Activated gamma-delta T cell (primary cell): ENCODE data around the gene RIPOR3.
"Not testable (repeated sequence)": the region's sequence is repeated elsewhere in the genome, so short reads cannot be mapped to it uniquely, and the experiment has no call there.

Source experiments
- DNase-seq: peaks from one replicate; lab custom pipeline; 2025; lab: John Stamatoyannopoulos, UW

The RIPOR3 gene

DNA sequence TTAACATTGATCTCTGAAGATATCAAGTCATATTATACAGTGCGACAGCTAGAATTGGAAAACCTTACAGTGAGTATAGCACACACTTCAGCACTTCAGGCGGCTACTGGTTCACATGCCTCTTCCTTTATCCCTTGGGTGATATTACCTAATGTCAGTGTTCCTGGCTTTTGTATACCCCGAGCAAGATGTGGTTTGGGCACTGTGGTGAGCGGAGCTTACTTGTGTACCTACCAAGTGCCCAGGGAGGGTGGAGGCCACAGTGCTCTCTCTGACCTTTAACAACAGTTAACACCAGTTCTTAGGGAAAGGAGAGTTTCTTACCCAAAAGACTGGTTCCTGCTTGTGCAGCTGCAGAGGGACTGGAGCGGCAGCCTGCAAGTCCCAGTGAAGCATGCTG is 116.8 kb downstream of the RIPOR3 start:
- no peak for DNase-seq

DNA sequence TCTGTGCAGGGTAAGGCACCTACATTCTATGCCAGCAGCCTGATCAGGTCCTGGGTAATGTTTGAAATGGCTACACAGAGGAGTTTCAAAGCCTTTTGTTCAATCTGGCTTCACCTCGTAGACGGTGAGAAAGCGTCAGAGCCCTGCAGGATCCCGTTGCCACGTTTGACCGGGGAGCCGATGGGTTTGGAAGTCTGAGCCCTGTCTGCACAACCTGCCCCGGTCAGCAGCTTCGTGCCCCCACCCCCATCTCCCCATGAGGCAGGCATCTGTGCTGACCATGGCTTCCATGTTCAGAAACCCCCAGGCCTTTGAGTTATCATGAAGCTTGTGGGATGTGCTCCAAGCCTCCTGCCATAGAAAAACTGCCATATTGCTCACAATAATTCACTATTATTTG is 117.2 kb downstream of the RIPOR3 start:
- DNase-seq = no peak

DNA sequence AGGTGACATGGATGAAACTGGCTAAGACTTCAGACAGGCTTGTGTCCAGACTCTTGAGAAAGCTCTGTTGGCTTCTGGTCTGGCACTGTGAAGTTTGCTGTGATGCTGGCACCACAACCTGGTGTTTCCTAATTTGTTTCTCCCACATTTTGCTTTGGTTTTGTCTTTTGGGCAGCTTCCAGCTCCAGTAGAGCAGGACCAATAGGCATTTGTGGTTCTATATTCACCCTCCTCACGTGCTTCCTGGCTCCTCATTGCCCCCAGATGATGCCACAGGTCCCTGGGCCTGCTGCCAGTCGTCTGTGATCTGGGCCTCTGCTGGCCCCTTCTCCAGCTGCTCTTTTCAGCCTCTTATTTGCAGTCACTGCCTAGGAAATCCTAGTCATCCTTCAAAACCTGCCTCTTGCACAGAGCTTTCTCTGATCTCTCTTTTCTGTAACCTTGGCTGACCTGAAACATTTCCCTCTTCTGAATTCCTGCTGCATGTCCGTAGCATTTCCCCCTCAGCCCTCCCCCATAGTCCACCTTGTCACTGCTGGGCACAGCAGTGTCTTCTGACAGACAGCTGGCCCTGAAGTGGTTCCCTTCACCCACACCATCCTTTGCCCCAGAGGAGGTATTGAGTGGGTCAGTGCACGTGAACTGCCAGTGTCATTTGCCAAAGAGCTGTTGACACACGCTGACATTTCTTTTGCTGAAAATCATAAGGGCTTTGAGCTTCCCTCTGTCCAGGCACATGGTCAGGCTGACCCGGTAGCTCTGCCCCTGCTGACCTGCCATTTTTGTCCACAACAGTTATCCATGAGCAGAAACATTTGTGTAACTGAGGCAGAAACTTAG is 118.2 kb downstream of the RIPOR3 start:
- DNase-seq = no peak

DNA sequence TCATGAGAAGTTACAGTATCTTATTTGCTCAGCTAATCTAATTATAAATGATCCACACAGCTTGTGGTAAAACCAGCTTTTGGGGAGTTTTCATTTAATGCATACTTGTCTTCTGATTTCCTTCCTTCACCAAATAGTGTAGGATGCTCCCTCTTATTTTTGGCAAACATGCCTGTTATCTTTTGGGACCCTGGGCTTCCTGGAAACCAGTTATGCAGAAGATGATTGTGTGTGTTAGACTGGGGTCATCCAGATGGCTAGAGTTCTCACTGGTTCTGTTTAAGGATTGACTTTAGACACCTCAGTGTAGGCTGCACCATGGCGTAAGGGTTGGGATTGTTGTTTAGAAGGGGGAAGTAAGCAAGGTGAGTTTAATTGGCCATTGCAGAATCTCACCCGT is 119.9 kb downstream of the RIPOR3 start:
- no peak for DNase-seq

DNA sequence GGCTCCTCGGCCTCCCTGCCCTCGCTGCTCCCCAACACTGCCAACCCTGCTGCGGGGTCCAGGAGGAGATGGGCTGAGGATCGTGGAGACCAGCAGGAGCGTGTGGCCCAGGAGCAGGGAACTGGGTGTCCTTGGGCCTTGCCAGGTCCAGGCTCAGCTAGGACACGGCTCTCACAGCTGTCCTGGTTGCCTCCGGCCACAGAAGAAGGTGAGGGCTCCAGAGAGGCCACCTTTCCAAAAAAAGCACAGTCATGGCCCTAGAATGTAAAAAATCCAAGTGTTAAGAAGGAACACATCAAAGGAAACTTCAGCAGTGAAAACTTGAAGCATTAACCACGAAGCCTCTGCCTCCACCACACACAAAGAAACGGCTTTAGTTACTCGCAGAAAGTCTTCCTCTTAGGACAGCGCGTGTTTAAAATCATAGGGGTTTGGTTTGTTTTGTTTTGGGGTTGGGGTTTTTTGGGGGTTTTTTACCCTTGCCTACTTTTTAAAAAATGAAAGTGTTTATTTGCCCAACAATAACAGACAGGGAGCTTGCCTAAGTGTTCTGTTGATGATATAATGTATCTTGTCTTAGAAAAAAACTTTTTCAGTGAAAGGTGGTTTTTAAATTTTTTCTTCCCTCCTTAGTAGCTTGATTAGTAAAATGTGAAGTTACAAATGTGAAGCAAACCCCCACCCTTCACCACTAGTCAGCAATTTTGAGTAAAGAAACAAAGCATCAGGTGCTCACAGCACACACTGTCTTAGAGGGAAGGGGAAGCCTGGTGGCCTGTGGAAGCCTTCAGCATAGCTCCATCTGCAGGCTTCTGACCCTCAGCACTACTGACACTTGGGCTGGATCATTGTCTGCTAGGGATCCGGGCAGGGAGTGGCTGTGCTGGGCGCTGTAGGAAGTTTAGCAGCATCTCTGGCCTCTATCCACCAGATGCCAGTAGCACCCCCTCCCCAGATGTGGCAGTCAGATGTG is 121.2 kb downstream of the RIPOR3 start:
- no peak for DNase-seq

DNA sequence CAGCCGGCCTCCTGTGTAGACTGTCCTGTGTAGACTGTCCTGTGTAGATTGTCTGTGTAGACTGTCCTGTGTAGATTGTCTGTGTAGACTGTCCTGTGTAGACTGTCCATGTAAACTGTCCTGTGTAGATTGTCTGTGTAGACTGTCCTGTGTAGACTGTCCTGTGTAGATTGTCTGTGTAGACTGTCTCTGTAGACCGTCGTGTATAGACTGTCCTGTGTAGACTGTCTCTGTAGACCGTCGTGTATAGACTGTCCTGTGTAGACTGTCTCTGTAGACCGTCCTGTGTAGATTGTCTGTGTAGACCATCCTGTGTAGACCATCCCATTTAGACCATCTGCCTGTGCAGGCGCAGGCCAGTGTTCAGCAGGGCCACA is 121.9 kb downstream of the RIPOR3 start:
- not testable (repeated sequence) for DNase-seq

DNA sequence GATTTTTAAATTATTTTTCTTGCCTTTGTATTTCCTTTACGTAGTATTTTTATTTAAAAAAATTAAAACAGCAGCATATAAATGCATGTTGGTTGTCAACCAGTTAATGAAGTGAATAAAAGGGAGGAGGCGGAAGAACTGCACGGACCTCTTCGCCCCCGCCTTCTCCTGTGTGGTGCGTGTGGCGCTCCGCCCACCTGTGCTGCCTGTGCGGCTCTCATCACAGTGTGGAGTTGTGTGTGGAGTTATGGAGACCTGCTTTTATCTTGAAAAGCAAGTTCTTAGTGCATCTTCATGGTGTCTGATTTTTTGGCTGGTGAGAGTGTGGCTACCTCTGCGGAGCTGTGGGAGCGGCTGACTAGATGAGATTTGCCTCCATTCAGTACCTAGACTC is 122.8 kb downstream of the RIPOR3 start:
- DNase-seq = no peak

DNA sequence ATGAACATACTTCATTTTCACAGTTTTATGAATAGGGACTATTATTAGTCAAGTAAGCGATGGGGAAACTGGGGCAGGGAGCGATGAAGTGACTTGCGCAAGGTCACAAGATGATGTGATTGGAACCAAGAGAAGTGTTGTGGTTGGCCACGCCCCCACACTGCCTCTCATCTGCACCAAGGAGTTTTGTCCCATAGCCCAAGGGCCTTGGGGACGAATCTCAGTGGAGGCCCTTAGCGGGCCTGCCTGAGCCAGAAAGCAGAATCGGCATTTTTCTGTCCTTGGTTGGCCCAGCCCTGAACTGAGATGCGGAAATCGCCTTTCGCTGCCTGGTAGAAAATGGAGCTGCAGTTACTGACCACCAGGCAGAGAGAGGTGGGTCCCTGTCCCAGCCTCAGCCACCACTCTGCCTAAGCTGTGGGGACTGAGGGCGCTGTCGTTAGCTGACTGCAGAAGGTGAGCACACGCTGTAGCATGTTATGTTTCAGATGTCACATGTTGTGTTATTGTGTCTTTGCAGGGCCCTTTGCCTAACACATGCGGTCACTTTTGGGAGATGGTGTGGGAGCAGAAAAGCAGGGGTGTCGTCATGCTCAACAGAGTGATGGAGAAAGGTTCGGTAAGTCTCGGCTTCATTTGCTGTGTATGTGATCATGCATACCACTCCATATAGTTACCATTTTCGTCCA is 123.3 kb downstream of the RIPOR3 start:
- no peak for DNase-seq

DNA sequence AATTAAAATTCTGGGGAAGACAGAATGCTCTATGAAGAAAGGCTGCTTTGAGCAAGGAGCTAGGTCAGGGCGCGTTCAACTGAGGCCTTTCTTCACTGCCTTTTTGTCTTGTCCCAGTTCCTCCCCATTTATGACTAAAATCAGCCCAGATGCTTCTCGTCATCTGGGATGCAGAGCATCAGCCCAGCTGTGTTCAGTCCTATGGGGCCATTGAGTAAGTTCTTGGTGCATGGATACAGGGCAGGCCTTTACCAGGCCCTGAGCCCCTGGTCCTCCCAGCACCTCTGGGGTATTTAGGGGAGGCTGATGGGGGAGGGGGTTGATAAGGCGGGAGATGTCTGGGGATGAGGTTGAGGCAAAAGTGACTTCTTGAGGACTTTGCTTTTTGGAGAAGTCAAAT is 125.5 kb downstream of the RIPOR3 start:
- DNase-seq = no peak

DNA sequence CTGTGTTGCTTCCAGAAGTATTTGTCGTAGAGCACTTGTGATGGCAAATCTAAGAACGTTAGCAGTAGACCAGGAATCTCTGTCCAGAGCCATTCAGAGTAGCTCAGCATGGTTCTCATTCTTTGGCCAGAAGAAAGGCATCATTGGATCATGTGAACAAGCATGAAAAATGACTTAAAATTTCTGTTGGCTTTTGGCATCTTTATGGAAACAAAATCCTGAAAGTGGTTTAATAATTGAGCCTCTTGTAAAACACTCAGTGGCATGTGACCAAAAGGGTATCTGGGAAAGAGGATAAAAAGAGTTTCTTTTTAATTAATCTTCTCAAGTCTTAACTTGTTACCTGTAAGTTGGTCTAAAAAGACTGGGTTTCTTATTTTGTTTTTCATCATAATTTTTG is 126.0 kb downstream of the RIPOR3 start:
- no peak for DNase-seq

DNA sequence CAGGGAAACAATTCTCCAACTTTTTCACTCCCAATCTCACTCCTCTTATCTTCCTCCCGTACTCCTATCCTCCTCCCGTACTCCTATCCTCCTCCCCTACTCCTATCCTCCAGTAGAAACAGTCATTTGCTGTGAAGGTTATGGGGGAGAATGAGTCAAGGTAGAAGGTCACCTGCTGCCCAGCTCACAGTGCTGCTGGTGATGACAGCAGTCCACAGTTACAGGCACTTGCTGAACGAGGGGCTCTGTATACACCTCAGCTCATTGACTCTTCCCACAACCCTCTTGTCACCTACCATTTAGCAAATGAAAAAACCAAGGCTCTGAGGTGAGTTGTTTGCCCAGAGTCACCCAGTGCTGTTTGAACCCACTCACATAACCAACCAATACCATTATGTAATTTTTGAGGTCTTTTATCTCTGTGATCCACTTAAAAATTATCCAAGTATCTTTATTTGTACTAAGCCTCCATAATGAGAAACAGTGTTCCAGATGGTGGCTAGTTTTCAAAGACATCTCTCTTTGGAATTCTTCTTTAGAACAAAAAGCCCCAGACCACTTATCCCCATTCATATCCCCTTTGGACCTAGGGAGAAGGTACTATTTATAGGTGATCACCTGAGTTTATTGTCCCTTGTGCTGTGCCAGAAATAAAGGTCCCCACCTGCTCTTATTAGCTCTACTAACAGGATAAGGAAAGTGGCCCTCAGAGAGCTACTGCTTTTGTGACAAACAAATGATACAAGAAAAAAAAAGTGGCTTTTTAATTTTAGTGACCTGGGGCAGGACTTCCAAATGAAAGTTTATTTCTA is 128.0 kb downstream of the RIPOR3 start:
- no peak for DNase-seq

DNA sequence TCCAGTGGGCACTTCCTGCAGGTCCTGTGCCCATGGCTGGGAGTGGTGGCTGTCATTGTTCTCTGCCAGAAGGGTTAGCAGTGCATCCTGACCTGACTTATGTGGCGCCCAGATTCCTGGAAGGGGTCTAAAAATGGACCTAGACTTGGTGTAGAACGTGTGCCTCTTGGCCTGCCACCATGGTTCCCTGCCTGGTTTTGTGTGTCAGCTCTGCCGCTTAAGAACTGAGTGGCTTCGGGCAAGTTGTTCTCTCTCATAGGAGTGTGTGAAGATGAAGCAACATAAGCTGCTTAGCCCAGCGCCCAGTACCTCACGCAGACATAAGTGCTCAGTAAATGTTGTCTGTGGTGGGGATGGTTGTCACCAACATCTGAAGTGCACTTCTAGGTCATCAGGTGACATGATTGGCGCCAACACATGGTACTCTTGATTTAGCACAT is 129.1 kb downstream of the RIPOR3 start:
- no peak for DNase-seq

DNA sequence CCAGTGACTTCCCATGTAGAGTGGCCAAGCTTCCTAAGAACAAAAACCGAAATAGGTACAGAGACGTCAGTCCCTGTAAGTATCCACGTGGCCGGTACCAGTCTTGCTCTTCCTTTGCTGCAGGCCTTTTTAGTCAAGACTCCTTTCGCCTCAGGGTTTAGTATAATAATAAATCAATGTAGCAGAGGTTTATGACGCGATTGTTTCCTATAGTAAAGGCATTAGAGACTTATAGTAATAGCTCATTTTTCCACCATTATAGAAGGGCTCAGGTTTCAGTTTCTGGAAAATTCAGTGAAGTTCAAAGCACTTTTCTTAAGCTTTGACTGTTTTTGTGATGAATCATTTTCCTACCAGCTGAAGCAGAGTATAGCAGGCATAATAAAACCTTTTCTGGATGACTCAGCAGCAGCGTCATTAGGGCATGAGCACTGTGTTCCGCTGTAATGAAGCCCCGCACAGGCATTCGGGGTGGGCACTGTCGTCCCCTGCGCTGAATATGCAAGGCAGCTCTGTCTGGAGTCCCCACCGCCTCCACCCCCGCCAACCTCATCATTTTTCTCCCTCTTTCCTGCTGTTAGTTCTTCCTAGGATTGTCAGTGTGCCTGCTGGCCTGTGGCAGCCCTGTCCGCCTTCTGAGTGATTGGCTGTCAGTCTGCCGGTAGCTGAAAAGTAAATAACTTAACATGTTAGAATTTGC is 129.8 kb downstream of the RIPOR3 start:
- no peak for DNase-seq

DNA sequence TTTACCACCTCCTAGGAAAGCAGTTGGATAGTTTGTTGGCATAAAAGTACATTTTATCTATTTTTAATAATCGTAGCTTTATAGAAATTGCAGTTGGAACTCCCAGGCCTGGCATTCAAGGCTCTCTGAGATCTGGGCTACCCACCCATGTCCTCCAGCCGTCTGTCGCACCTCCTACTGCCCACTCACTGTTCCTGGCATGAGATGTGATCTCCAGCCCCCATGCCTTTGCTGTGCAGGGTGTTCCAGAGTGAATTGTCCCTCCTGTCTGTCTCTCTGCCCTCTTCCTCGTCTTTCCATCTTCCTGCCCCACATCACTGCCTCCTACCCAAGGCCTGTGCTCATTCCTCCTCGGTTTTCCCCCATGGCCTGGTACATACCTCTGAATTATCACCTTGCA is 130.5 kb downstream of the RIPOR3 start:
- no peak for DNase-seq

DNA sequence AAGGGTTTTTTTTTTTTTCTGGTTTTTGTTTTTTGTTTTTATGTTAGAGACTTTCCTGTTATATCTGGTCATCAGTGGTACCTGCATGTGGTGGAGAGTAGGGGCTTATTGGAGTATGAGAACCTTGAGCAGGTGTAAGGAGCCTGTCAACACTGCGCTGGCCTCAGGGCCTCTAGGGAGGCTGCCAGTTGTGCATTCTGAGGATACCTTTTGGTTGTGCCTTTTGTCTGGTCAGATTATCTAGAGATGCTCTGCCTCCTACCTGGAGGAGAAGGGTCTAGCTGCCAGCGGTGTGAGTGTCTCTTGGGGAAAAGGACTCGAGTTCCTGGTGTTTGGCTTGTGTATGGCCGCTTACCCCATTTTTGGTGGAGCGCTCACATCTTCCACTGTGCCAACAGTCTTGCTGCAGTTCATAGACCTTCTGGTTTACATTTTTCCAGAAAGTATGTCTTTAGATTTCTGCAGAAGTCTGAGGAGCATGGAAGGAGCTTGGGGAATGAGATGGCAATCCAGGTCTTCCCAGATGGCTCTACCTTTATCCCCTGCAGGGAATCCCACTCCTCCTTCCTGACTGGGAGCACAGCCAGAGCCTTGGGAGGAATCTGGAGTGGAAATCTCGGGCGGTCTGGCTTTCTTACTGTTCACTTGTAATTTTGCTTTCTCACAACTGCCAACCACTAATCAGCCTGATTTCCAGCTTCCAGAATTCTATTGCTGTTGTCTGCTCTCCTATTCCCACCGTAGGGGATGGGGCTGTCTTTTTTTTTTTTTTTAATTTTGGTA is 131.3 kb downstream of the RIPOR3 start:
- no peak for DNase-seq

DNA sequence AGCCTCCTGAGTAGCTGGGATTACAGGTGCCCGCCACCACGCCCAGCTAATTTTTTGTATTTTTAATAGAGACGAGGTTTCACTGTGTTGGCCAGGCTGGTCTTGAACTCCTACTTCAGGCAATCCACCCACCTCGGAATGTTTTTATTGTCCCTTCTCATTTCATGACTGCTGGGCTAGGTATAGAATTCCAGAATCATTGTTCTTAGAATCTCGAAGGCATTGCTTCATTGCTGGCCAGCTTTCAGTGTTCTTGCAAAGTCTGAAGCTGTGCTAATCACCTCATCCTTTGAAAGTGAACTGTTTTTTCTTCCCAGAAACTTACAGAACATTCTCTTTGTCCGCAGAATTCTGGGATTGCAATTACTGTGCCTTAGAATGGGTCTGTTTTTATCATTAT is 132.2 kb downstream of the RIPOR3 start:
- no peak for DNase-seq

DNA sequence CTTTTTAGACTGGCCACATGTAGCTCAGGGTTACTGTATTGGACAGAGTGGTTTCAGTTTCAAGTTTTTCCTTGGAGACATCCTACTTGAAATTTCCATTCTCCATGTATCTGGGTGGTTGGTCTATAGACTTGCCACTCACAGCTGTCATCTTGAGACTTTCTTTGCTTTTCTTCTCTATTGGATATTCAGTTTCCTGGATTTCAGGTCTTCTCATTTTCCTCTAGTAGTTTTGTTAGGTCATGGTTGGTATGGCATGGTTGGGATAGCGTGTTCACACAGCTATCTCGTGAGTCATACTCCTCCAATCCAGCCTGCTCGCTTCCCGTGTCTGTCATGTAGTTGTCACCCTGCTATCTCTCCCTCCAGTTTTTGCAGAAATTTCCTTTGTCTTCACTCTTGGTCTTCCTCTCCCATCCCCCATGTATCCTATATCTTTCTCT is 132.8 kb downstream of the RIPOR3 start:
- DNase-seq = no peak

DNA sequence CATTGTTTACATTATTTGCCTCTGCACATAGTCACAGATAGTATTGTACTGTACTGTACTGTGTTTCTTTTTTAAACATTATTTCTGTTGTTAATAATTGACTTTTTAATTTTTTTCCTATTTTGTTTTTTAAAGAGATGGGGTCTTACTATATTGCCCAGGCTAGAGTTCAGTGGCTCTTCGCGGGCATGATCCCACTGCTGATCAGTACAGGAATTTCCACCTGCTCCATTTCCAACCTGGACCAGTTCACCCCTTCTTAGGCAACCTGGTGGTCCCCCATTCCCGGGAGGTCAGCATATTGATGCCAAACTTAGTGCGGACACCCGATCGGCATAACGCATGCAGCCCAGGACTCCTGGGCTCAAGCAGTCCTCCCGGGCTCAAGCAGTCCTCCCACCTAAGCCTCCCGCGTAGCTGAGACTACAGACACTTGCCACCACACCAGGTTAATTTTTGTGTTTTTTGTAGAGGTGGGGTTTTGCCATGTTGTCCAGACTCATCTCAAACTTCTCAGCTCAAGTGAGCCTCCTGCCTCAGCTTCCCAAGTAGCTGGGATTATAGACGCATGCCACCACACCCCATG is 133.7 kb downstream of the RIPOR3 start:
- DNase-seq = no peak

DNA sequence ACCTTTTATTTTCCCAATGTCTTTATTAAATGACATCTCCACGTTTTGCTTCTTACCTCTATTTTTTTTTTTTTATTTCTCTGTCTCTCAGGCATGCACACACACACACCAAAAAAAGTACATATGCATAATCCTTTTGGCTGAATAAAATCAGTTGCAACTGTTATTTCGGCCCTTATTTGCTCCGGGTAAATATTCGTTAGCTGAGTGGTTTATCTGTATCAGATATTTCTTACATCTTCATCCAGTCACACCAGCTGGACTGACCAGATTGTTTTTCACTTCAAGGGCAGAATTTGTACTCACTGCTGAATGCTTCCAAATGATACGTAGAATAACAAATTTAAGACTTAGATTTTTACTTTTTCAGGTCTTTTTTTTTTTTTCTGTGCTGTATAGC is 135.7 kb downstream of the RIPOR3 start:
- no peak for DNase-seq
